Cerebellar cortex (tissue), 1 donor: ENCODE data around the gene C1QB.
"Not testable (repeated sequence)": the region's sequence is repeated elsewhere in the genome, so short reads cannot be mapped to it uniquely, and the experiment has no call there.

Experiments used
- DNase-seq: peaks from one replicate; pipeline ENCODE4 v3.0.0-alpha.2; 2015; ENCODE audit warnings: low spot score

C1QB gene

DNA sequence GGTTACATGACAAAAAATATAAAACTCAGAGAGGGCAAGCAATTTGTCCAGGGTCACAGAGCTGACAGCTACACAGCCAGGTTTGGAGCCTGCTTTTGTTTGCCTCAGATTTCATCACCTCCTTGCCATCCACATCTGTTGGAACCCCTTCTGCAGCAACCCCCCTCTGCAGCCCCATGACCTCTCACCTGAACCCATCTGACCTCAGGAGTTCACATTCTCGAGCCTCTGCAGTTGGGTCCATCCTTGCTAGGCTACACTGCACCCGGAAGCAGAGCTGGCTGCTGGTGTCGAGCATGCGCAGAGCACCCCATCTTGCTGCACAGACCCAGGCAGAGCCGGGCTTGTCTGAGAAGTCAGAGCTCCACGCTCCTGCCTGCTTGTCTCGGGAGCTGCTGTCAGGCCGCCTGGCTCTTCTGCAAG is 10.0 kb downstream of the C1QB start:
- DNase-seq, result no peak

- peak; percentile 17 for DNase-seq
These were observed 12.7 kb downstream of the C1QB start for GRCh38 chr1:22665752-22666151.

GRCh38 chr1:22666412-22666811 is 13.4 kb downstream of the C1QB start:
- no peak for DNase-seq

DNA sequence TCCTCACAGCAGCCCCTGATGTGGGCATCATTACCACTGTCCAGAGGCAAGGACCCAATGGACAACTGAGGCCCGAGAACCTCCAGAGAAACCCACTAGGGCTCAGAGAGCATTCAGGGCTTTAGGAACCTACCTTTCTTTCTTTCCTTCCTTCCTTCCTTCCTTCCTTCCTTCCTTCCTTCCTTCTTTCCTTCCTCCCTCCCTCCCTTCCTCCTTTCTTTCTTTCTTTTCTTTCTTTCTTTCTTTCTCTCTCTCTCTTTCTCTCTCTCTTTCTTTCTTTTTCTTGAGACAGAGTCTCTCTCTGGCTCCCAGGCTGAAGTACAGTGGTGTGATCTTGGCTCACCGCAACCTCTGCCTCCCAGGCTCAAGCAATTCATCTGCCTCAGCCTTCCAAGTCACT is 15.8 kb downstream of the C1QB start:
- DNase-seq, result not testable (repeated sequence)

DNA sequence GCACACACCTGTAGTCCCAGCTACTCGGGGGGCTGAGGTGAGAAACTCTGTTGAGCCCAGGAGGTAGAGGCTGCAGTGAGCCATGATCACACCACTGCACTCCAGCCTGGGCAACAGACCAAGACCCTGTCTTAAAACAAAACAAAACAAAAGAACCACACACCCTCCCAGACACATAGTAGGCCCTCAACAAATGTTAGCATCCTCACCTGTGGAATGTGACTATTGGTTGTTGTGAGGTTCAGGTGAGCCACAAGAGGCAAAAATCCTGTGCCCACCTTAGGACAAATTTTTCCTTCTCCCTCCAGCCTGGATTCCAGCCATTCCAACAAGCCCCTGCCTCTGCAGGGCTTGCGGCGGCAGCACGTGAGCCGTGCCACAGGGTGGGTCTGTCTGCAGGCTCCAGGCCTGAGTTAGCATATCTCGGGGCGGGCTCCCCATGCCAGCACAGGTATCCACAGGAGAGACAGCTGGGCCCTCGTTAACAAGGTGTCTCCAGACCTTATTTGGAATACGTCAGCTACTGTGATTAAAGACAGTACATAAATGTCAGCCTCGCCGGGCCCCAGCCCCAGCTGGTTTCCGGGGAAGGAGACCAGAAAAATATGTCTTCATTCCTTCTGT is 17.4 kb downstream of the C1QB start:
- no peak for DNase-seq

DNA sequence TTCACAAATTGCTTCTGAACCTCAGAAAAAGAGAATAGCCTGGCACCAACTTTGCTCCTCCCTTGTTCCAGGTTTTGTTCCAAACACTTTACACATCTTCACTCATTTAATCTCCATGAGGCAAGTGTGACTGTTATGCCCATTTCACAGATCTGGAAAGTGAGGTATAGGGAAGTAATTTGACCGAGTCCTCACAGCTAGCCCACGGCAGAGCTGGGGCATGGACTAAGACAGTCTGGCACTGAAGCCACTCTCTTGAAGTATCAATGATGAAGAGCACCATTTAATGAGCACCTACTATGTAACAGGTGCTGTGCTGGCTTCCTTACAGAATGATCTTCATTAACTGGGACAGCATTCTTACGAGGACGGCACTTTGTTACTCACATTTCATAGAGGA is 19.0 kb downstream of the C1QB start:
- no peak for DNase-seq

DNA sequence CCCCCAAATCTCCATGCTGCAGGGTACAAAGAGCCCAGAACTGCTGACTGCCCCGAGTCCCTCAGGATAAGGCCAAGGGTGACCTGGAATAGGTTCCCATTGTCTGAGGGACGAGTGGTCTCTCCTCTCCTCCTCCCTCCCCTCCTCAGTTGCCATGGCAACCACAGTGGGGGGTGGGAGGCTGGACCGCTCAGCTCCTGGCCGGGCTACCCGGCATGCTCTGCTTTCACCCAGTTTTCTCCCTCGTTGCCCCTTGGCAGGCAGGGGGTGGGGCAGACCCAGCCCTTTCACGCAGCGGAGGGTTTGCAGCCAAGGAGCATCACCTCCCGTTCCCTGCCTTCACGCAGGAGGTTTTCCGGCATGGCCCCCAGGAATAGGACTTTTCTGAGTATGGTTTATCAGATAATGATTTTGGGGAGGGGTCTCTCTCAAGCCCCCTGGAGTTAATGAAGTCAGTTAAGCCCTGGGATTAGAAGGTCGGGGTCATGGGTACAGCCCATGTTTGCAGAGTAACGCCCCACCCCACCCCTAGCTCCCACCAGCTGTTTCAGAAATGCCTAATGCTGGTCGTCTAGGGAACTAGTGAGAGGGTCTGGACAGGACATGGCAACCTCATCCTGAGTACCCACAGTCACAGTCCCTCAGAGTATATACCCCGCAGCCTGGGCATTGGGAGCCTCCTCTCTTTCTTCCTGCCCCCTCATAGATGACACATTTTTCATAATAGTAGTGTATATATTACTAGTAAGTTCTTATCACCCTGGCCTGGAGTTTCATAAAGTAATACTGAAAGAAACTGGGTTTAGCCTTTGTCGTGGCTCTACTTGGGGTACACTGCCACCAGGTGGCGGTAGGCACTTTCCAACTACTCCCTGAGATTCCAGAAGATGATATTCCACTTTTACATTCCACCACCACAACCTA is 20.7 kb downstream of the C1QB start:
- DNase-seq, result peak; percentile 34

- DNase-seq, result no peak
These were observed 21.3 kb downstream of the C1QB start for GRCh38 chr1:22674410-22674749.

DNA sequence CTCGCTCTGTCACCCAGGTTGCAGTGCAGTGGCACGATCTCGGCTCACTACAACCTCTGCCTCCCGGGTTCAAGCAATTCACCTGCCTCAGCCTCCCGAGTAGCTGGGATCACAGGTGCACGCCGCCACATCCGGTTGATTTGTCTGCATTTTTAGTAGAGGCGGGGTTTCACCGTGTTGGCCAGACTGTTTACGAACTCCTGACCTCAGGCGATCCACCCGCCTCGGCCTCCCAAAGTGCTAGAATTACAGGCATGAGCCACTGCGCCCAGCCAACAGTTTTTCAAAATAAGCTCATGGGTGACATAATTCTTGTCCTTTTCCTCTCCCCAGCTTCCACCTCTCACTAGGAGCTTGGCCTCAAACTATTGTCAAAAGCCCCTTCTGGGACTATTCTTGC is 23.1 kb downstream of the C1QB start:
- DNase-seq, result not testable (repeated sequence)

- DNase-seq, result no peak
These were observed 24.0 kb downstream of the C1QB start for GRCh38 chr1:22676916-22677583.

DNA sequence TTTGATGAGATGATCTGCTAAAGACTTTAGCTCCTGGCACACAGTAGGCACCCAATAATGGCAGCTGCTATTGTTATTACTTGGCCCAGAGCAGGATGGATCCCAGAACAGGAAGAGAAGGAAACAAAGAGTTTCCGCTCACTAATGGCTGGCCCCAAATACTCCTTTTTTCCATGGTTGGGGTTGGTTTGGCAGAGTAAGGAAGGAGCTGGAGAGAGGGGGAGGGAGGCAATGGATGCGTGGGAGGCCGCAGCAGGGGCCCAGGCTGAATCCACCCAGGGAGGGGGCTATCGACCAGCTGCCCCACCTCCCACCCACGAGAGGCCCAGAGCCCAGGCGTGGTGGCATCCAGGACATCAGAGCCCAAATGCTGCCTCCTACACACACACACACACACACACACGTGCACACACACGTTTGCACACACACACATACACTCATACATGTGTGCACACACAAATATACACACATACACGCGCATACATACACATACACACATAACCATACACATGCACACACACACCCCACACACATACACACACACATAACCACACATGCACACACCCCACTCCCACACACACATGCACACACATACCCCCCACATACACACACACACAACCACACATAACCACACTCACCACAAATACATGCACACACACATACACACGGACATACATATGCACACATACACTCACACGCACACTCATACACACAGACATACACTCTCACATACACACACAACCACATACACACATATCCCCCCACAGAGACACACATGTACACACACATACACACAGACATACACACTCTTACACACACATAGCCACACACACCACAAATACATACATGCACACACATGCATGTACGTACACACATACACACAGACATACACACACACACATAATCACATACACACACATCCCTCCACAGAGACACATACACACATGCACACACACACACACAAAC is 25.2 kb downstream of the C1QB start:
- DNase-seq, result no peak

GRCh38 chr1:22680726-22681125 is 27.7 kb downstream of the C1QB start:
- no peak for DNase-seq

GRCh38 chr1:22681556-22682276 is 28.7 kb downstream of the C1QB start:
- no peak for DNase-seq

DNA sequence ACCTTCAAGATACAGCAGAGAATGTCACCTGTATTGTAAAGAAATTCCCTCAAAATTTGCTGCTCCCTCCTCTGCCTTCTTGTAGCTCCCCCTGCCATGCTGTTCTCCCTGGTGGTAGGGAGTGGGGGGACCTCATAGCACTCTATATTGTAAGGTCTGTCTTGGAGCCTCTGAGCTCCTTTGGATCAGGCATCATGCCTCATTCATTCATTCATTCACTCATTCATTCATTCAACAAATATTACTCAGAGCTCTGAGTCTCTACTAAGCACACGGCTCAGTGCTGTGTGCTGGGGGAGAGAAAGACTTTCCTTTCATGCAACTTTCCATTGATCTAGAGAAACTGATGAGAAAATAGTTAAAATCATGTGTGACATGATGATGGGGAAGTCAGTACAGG is 30.5 kb downstream of the C1QB start:
- no peak for DNase-seq

GRCh38 chr1:22685591-22686059 is 32.6 kb downstream of the C1QB start:
- no peak for DNase-seq

- DNase-seq, result no peak
These were observed 34.2 kb downstream of the C1QB start for GRCh38 chr1:22687191-22687590.

DNA sequence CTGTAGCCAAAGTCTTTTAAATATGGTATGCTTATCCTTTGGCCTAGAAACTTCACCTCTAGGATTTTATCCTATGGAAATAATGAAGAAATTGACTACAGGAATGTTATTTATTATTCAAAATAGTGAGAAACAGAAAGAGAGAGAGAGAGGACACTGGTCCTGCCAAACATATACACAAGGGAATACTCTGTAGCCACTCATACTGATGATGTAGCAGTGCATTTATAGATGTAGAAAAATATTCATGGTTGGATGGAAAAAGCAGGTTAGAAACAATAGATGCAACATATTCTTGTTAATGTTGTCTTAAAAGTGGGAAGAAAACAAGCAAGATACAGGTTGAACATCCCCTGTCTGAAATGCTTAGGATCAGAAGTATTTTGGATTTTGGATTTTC is 35.4 kb downstream of the C1QB start:
- no peak for DNase-seq

DNA sequence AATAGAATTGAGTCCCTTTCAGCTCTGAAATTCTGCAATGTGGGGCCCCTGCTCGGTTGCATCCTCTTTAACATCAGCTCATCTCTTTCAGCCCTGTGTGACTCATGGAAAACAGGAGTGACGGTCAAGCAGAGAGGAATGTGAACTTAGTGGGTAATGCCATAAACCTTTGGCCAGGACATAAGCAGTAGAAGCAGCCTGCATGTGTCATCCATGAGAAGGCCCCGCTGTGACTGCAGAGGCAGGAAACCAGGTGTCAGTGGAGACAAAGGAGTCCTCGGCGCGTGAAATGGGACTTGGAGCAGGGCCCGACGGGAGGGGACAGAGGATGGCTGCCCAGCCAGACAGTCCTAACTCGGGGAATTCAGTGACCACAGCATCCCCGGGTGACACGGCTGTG is 36.5 kb downstream of the C1QB start:
- DNase-seq, result no peak

DNA sequence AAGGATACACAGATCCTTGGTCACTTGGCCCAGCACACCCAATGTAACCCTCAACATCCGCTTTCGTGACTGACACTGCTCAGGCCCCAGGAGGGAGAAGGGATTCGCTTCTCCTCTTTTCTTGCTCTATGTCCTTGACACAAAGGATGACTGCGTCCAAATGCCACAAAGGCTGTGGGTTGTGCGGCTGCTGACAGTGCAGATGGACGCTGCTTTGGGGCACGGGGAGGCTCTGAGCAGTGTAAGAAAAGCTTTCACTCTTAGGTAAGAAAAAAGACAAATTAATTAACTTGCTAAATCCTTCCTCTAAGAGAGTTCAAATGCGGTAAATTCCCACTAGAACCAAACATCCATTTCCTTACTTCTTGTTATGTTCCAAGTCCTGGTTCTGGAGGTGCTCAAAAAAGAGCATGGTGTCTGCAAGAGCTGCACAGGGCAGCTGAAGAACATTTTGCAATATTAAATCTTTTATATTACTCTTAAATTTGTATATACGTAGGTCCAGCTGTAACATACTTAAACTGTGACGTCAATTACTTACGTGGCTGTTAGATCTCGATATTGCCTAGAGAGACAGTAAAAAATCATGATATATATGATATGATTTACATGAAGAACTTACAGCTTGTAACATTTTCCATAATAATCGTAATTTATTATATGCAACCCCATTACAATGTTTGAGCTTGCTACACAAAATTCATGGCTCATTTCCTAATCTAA is 38.2 kb downstream of the C1QB start:
- no peak for DNase-seq

DNA sequence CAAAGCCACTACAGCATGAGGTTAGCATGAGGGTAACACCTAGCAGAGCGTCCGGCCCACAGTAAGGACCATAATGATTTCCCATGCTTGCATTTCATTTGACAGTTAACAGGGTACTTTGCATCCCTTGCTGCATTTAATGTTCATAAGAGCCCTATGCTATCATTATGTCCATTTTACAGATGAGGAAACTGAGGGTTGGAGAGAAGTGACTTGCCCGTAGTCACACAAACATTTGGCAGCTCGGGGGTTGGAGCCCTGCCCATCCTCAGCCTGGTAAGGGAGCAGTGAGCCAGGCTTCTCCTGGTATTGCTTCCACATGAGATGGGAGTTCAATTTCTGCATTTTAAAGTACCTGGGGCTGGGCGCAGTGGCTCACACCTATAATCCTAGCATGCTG is 41.1 kb downstream of the C1QB start:
- no peak for DNase-seq
